A549 treated with AZD9567 at 1 μM for 4 hours (cell line): Measurements from ENCODE around the gene PVALEF. TPM values are rescaled to one million over a fixed set of nuclear protein-coding genes. Genes with fewer than 3 reads are reported as not detected.

Experiments
- total RNA-seq: library from RNA; stranded (reverse); fragments of 200-300 nt; extraction: Qiagen RNA extraction; gene quantifications from 5 replicates; pipeline ENCODE4 v1.2.3, GENCODE V29; 2022; ENCODE audit not compliant: insufficient read depth

The PVALEF gene
- not detected in 5 replicates for total RNA-seq

GRCh38 chr17:81165246-81166032 is at the start of gene PVALEF:
TSS of gene PVALEF (plus strand) at chr17:81165507. CDS start at chr17:81181227, 15,720 bp downstream.

GRCh38 chr17:81166033-81166492 is 756 bp downstream of the PVALEF start, which contains the start of gene AATK:
TSS of gene AATK (minus strand) at chr17:81166221. CDS start at chr17:81165992, 229 bp downstream.

DNA sequence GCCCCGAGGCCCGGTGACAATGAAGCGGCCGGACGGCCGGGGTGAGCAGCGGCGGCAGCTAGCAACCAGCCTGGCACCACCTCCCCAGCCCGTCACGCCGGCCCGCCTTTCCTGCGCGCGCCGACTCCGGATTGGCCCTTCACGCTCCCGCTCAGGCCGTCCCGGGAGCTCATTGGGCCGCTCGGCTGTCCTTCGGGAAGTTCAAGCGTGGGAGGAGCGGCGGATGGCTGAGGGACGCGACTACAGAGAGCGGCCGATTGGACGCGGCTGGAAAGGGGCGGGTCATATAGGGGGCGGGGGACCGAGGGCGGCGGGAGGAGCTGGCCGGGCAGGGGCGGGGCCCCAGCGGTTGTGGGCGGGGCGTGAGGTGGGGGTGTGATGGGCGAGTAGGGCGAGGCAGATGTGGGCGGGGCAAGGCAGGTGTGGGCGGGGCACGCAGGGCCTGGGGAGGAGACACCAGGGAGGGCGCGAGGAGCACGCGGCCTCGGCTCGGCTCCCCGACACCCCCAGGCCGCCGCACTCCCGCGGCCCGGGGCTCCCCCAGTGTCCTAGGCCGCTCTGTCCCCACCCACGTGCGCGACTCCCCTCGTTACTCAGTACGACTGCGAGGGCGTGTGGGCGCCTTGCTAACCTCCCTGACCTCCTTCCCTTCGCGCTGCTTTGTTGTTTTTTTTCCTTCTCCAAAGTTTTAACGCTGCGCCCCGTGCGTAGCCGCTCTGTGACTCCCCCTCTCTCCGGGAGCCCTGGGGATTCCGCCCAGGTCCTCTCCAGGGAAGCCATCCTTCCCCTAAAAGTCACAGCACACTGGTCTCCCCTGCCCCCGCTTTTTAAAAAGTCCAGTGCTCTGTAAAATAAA is 57.8 kb downstream of the PVALEF start, which contains the start of gene CEP131:
CEP131 (minus strand) TSS at position 60 of the 856 bp plus-strand sequence. CDS start 2,909 bp downstream, outside the sequence.

Other genes with a start within 250 kb of the PVALEF start
- 20.2 to 36.4 TPM (median 32.9 TPM) in 5 replicates for gene CHMP6, start 173.7 kb upstream of the PVALEF start, total RNA-seq
- gene BAIAP2, start 130.4 kb upstream of the PVALEF start, total RNA-seq, result 96.0 to 119 TPM (median 102 TPM) in 5 replicates
- 0.38 to 0.63 TPM (median 0.47 TPM) in 4 of 5 replicates, not detected in the other for gene AATK, start 714 bp downstream of the PVALEF start, total RNA-seq
- 3.3 to 12.7 TPM (median 10.2 TPM) in 5 replicates for gene CEP131, start 57.5 kb downstream of the PVALEF start, total RNA-seq
- gene TEPSIN, start 73.5 kb downstream of the PVALEF start, total RNA-seq, result 20.8 to 33.4 TPM (median 30.7 TPM) in 5 replicates
- 102 to 220 TPM (median 216 TPM) in 5 replicates for gene NDUFAF8, start 73.8 kb downstream of the PVALEF start, total RNA-seq
- gene SLC38A10, start 129.8 kb downstream of the PVALEF start, total RNA-seq, result 50.1 to 77.1 TPM (median 75.4 TPM) in 5 replicates
- 5.2 to 9.7 TPM (median 7.6 TPM) in 5 replicates for gene BAHCC1, start 229.9 kb downstream of the PVALEF start, total RNA-seq